ENCODE results near the gene CACNB1.

The CACNB1 gene

GRCh38 chr17:39219647-39220154 lies 22.2 kb upstream of the CACNB1 start:
- no peaks in the 10 kb centered on the region for H3K36me3 Mint-ChIP-seq
- peaks cover 9% of the 10 kb centered on the region for H3K4me1 Mint-ChIP-seq
- peaks cover 76% of the 10 kb centered on the region for H3K27me3 Mint-ChIP-seq
- no peak overlapping the region for H3K27ac Mint-ChIP-seq
- ATAC-seq = no peak
- no peaks in the 10 kb centered on the region for H3K9me3 Mint-ChIP-seq
- H3K4me3 Mint-ChIP-seq = no peak overlapping the region

GRCh38 chr17:39218906-39219305 lies 21.4 kb upstream of the CACNB1 start:
- no peak for ATAC-seq
- Mint-ChIP-seq H3K36me3 (no peaks in the 10 kb centered on the region), H3K4me1 (peaks cover 6% of the 10 kb centered on the region), H3K27me3 (peaks cover 75% of the 10 kb centered on the region), H3K9me3 (no peaks in the 10 kb centered on the region), H3K4me3 (no peak overlapping the region), H3K27ac (no peak overlapping the region)

GRCh38 chr17:39217734-39218369 lies 20.4 kb upstream of the CACNB1 start:
- peaks cover 75% of the 10 kb centered on the region for H3K27me3 Mint-ChIP-seq
- H3K9me3 Mint-ChIP-seq = no peaks in the 10 kb centered on the region
- peaks cover 6% of the 10 kb centered on the region for H3K4me1 Mint-ChIP-seq
- H3K36me3 Mint-ChIP-seq = no peaks in the 10 kb centered on the region
- peak; percentile 11 for ATAC-seq
- H3K27ac Mint-ChIP-seq = no peak overlapping the region
- H3K4me3 Mint-ChIP-seq = no peak overlapping the region

DNA sequence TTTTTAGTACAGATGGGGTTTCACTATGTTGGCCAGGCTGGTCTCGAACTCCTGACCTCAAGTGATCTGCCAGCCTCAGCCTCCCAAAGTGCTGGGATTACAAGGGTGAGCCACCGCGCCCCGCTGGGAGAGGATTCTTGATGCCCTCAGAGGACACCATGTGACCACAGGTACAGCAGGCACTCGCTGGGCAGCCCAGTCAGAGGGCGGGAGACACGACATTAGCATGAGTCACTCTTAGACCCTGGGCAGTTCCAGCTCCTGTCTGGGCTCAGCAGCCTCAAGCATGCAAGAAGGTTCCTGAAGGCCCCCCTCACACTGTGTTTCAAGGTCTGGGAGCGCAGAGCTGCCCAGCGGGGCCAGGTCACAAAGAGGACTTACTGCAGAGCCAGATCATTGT lies 16.4 kb upstream of the CACNB1 start:
- no peak for ATAC-seq
- H3K4me1 Mint-ChIP-seq = peaks cover 24% of the 10 kb centered on the region
- no peaks in the 10 kb centered on the region for H3K36me3 Mint-ChIP-seq
- no peak overlapping the region for H3K27ac Mint-ChIP-seq
- H3K4me3 Mint-ChIP-seq = no peak overlapping the region
- H3K9me3 Mint-ChIP-seq = no peaks in the 10 kb centered on the region
- peaks cover 65% of the 10 kb centered on the region for H3K27me3 Mint-ChIP-seq

- Mint-ChIP-seq H3K27ac (no peak overlapping the region), H3K36me3 (no peaks in the 10 kb centered on the region), H3K4me1 (peaks cover 29% of the 10 kb centered on the region), H3K27me3 (peaks cover 63% of the 10 kb centered on the region), H3K4me3 (no peak overlapping the region), H3K9me3 (no peaks in the 10 kb centered on the region)
- ATAC-seq = no peak
Observed at GRCh38 chr17:39212841-39213480, 15.5 kb upstream of the CACNB1 start.

DNA sequence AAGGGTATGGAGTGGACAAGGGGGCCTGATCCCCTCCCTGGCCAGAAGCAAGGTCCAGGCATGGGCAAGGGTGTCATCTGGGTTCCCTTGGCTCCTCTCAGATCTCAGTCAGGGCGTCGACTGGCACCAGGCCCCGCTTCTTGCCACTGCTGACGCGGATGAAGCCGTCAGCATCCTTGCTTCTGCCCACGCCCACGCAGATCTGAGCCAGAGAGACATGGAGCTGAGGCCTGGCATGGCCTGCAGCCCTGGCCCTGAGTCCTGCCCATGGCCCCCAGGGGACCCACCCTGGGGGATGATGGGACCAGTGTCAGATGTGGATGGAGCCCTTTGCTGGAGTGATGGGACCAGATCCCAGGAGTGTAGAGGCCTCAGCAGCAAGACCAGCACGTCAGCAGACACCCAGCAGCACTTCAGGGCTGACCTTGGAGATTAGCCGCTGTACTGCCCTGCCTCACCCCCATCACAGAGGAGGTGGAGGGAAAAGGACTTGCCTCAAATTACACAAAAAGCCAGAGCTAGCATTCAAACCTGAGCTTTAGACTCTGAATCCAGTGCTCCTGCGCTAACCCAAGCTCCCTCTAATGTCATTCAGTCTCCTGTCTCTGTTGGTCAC lies 14.8 kb upstream of the CACNB1 start:
- H3K4me3 Mint-ChIP-seq = no peak overlapping the region
- no peak for ATAC-seq
- H3K27ac Mint-ChIP-seq = no peak overlapping the region
- no peaks in the 10 kb centered on the region for H3K9me3 Mint-ChIP-seq
- H3K27me3 Mint-ChIP-seq = peaks cover 61% of the 10 kb centered on the region
- H3K36me3 Mint-ChIP-seq = no peaks in the 10 kb centered on the region
- peaks cover 30% of the 10 kb centered on the region for H3K4me1 Mint-ChIP-seq

DNA sequence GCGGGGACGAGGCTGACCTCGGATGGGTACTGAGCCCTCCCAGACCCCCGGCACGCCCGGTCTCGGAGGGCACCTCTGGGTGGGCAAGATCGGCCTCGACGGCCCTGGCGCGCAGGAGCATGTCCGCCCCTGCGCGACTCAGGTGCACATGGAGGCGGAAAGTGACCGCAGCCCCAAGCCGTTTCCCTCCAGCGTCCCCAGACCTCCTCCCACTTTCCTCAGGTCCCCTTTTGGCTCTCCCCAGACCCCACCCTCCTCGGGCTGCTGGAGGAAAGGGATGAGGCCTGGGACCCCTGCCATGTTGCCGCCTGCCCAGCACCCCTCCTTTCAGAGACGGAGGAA lies 12.6 kb upstream of the CACNB1 start:
- Mint-ChIP-seq H3K9me3 (no peaks in the 10 kb centered on the region), H3K4me3 (peak overlapping the region; percentile 62), H3K4me1 (peaks cover 40% of the 10 kb centered on the region), H3K27ac (peak overlapping the region; percentile 64), H3K36me3 (peaks cover 2% of the 10 kb centered on the region), H3K27me3 (peaks cover 38% of the 10 kb centered on the region)
- no peak for ATAC-seq

DNA sequence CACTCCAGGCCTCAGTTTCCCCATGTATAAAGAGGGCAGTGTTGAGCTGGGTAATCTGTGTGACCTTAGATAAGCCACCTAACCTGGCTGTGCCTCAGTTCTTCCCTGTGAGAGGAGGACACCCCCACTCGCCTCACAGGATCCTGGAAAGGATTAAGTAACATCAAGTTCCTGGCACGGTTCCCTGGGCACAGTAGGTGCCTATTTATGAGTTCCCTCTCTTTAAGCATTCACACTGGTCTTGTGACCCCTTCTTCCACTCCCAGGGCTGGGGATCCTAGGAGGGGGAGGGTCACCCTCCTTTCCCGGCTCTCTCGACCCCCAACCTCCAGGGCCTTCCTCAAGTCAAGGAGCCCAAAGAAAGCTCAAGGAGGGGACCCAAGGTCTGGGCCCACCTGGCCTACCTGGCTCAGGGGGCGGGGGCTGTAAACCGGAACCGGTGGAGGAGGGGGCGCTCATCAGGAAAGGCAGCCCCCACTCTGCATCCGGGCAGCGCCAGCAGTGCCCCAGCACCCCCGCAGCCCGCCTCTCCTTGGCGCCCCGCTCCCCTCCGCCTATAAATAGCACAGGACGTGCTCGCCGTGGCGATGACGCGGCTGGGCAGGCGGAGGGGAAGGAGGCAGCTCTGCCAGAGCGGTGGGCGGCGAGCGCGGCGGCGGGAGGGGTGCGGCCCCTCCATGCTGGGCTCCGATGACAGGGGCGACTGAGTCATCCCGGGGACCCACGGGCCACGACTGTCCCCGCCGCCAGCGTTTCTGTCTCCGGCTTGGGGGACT lies 12.0 kb upstream of the CACNB1 start:
- Mint-ChIP-seq H3K27ac (peak overlapping the region; percentile 64), H3K4me1 (peaks cover 46% of the 10 kb centered on the region), H3K27me3 (peaks cover 33% of the 10 kb centered on the region), H3K9me3 (no peaks in the 10 kb centered on the region), H3K36me3 (peaks cover 7% of the 10 kb centered on the region), H3K4me3 (peak overlapping the region; percentile 62)
- ATAC-seq = peak; percentile 42

- Mint-ChIP-seq H3K4me1 (peaks cover 52% of the 10 kb centered on the region), H3K36me3 (peaks cover 13% of the 10 kb centered on the region), H3K4me3 (peak overlapping the region; percentile 36), H3K27me3 (peaks cover 27% of the 10 kb centered on the region), H3K27ac (peak overlapping the region; percentile 47), H3K9me3 (no peaks in the 10 kb centered on the region)
- peak; percentile 83 for ATAC-seq
Observed at GRCh38 chr17:39208893-39209292, 11.4 kb upstream of the CACNB1 start.

DNA sequence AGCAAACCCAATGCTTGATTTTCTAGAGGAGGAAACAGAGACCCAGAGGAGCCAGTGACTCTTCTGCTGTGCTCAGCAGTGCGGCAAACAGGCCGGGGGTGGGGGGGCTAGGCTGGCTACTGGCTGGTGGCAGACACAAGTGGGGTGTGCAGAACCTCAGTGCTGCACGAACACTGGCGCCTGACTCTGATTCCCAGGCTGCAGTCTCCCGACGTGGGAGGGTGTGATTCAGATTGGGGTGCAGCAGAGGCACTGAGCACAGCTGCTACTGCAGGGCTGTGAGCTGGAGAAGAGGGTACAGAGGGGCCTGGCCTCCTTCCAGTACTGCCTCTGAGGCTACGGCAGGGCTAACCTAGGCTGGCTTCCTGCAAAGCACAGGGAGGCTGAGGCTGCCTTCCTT lies 10.7 kb upstream of the CACNB1 start:
- H3K9me3 Mint-ChIP-seq = no peaks in the 10 kb centered on the region
- H3K27me3 Mint-ChIP-seq = peaks cover 20% of the 10 kb centered on the region
- no peak overlapping the region for H3K4me3 Mint-ChIP-seq
- no peak for ATAC-seq
- peaks cover 58% of the 10 kb centered on the region for H3K4me1 Mint-ChIP-seq
- H3K36me3 Mint-ChIP-seq = peaks cover 19% of the 10 kb centered on the region
- peak overlapping the region; percentile 47 for H3K27ac Mint-ChIP-seq

DNA sequence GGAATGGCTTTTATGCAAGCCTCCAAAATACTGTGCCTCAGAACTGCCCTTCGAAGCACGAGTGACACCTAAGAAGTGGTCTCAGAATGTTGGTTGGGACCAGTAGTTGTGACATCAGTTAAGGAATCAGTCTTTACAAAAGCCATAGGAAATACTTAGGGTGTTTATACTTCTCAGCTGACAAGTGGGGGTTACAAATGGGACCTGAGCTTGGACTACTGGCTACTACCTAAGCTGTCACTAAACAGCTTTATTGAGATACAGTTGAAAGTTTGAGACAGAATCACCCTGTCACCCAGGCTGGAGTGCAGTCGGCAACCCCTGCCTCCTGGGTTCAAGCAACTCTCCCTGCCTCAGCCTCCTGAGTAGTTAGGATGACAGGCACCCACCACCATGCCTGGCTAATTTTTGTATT lies 7.7 kb upstream of the CACNB1 start:
- H3K4me3 Mint-ChIP-seq = no peak overlapping the region
- no peaks in the 10 kb centered on the region for H3K9me3 Mint-ChIP-seq
- ATAC-seq = no peak
- H3K27ac Mint-ChIP-seq = peak overlapping the region; percentile 16
- H3K36me3 Mint-ChIP-seq = peaks cover 46% of the 10 kb centered on the region
- peaks cover 4% of the 10 kb centered on the region for H3K27me3 Mint-ChIP-seq
- H3K4me1 Mint-ChIP-seq = peaks cover 78% of the 10 kb centered on the region

DNA sequence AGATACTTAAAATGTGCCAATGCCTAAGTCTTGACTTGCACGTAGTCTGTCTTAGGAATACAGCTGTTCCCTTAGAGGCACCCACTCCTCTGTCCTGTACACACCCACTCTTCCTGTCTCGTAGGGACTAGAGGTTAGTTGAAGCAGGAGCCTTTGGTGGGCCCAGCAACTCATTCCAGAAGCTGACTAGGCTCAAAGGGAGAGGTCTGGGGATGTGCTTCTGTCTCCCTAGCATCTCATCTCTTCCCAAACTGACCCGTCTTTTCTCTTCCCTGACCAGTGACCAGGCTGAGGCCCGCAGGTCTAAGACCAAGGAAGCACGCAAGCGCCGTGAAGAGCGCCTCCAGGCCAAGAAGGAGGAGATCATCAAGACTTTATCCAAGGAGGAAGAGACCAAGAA lies 6.8 kb upstream of the CACNB1 start:
- Mint-ChIP-seq H3K27ac (peak overlapping the region; percentile 16), H3K4me3 (no peak overlapping the region), H3K36me3 (peaks cover 48% of the 10 kb centered on the region), H3K27me3 (no peaks in the 10 kb centered on the region), H3K9me3 (no peaks in the 10 kb centered on the region), H3K4me1 (peaks cover 78% of the 10 kb centered on the region)
- ATAC-seq = no peak

GRCh38 chr17:39200957-39201510 lies 3.6 kb upstream of the CACNB1 start:
- peak overlapping the region; percentile 96 for H3K4me3 Mint-ChIP-seq
- H3K36me3 Mint-ChIP-seq = peaks cover 48% of the 10 kb centered on the region
- no peaks in the 10 kb centered on the region for H3K27me3 Mint-ChIP-seq
- H3K4me1 Mint-ChIP-seq = peaks cover 61% of the 10 kb centered on the region
- ATAC-seq = no peak
- peak overlapping the region; percentile 100 for H3K27ac Mint-ChIP-seq
- H3K9me3 Mint-ChIP-seq = no peaks in the 10 kb centered on the region

DNA sequence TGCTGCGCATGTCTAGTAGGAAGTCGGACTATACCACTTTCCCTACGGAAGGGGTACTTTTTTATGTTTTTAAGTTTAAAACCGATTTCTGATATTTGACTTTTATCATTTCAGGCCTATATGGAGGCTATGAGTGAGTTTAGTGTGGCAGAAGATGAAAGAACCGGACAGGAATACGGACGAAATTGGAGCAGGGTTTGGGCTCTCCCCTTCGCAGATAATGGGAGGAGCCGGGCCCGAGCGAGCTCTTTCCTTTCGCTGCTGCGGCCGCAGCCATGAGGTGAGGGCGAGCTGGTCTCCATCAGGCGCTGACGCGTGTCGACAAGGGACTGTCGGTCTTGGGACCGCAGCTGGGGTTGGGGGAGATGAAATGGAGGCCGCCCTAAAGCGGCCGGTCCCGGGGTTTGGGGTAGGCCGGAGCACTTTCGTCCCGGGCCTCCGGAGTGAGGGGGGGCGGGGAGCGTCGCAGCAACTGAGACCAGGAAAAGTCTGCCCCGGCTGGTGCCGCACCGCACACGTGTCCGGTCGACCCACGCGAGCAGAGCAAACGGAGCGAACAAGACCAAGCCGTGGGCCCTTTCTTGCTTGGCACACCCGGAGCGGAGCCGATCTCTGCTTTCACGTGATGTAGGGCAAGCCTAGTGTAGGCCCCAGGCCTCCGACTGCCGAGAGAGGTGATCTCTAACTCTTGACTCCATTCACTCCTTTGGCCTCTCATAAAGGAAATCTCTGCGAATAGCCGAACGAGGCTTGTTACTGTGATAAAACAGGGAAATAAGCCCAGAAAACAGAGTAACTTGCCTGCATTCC lies 2.8 kb upstream of the CACNB1 start, which contains the start of gene RPL19:
RPL19 (plus strand) TSS at position 214 of the 810 bp plus-strand sequence; CDS start at position 276, 62 bp downstream.
- no peaks in the 10 kb centered on the region for H3K27me3 Mint-ChIP-seq
- peak within 1 kb of the TSS; percentile 100 for H3K27ac Mint-ChIP-seq
- peaks cover 69% of the 10 kb centered on the region for H3K4me1 Mint-ChIP-seq
- no peaks in the 10 kb centered on the region for H3K9me3 Mint-ChIP-seq
- ATAC-seq = peak; percentile 83
- H3K4me3 Mint-ChIP-seq = peak within 1 kb of the TSS; percentile 96
- H3K36me3 Mint-ChIP-seq = peaks cover 48% of the 10 kb centered on the region
